Fibroblast of lung (primary cell): ENCODE data around the gene HPF1.

Experiments
- EZH2 ChIP-seq: IDR thresholded peaks from 2 replicates; pipeline ENCODE4 v1.5.1; 2012; ENCODE audit warnings: low read length, control low read depth, mild to moderate bottlenecking; ENCODE audit errors: missing control alignments
- TF ChIP-seq, protein P1 (sequence below), 2 donors: IDR thresholded peaks in 1 of 2; conservative IDR thresholded peaks in 1 of 2; 1 replicate in 1 of 2; 2 replicates in 1 of 2; pipeline ENCODE4 v1.5.1; 2011 to 2012; ENCODE audit warnings: low read length in 2 of 2, control low read depth in 1 of 2, inconsistent platforms in 1 of 2, low read depth in 1 of 2, mild to moderate bottlenecking in 1 of 2

DNA sequence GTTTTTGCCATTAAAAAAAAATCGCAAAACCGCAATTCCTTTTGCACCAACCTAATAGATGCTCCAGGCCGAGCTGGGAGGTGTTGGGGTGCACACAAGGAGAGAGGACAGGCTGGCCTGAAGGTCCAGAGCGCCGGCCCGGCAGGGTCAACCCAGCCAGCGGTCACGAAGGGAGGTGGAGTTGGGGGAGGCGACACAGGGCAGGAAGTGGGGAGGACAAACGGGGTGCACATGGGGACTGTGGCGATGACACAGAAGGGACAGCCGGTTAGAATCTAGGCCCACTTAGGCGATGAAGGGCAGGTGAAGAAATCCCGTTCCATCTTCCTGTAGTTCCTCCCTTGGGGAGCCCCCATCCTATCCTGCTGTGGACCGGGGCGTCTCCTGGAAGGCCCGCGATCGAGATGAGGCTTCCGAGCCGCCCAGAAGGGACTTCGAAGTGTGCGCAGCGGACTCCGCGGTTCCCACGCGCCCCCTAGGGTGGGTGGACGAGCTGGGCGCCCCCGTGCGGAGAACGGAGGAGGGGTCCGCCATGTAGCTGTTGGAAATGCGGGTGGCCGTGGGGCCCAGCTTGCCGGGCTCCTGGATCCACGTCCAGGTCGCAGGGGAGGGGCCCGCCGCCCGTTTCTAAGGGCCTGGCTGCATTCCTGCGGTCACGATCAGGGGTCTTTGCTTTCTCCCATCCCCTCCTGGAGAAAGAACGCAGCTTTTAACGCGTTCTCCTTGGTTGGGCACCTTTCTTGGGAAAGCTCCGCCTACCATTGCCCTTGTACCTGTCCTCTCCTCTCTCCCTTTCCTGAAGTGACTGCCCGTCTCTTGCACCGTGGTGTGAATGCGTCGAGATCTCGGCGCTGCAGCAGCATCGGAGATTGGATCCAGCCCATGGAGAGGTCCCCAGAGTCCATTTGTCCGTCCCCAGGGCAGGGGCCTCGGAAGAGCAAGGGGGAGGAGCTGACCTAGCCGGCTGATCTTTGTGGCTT lies 17.0 kb upstream of the HPF1 start:
- TF ChIP-seq, protein P1, sequence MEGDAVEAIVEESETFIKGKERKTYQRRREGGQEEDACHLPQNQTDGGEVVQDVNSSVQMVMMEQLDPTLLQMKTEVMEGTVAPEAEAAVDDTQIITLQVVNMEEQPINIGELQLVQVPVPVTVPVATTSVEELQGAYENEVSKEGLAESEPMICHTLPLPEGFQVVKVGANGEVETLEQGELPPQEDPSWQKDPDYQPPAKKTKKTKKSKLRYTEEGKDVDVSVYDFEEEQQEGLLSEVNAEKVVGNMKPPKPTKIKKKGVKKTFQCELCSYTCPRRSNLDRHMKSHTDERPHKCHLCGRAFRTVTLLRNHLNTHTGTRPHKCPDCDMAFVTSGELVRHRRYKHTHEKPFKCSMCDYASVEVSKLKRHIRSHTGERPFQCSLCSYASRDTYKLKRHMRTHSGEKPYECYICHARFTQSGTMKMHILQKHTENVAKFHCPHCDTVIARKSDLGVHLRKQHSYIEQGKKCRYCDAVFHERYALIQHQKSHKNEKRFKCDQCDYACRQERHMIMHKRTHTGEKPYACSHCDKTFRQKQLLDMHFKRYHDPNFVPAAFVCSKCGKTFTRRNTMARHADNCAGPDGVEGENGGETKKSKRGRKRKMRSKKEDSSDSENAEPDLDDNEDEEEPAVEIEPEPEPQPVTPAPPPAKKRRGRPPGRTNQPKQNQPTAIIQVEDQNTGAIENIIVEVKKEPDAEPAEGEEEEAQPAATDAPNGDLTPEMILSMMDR (conservative IDR thresholded peaks at IDR 0.05 in 1 of 2, IDR thresholded peaks at IDR 0.05 in 1 of 2; ENCODE audit: low read depth in 1 of 2, low read length in 2 of 2): peak; percentile 12 to 28
- TF ChIP-seq EZH2: no peak
